Fibroblast of mammary gland (primary cell): Measurements from ENCODE around the gene TSPAN9.

Source experiments
- DNase-seq: peaks from one replicate; pipeline ENCODE4 v3.0.0-alpha.2; 2010; ENCODE audit warnings: low read depth
- H3K4me3 ChIP-seq: 2 replicates; pipeline ENCODE4 v1.5.1; 2011; ENCODE audit warnings: low read depth, mild to moderate bottlenecking, low read length, moderate library complexity; ENCODE audit not compliant: control insufficient read depth
- TF ChIP-seq, protein P1 (sequence below): conservative IDR thresholded peaks from 2 replicates; pipeline ENCODE4 v1.5.1; 2011; ENCODE audit warnings: low read depth, low read length, inconsistent platforms; ENCODE audit not compliant: control insufficient read depth, insufficient read depth

Gene TSPAN9

GRCh38 chr12:3083921-3084347 is 6.8 kb downstream of the TSPAN9 start:
- TF ChIP-seq, protein P1, sequence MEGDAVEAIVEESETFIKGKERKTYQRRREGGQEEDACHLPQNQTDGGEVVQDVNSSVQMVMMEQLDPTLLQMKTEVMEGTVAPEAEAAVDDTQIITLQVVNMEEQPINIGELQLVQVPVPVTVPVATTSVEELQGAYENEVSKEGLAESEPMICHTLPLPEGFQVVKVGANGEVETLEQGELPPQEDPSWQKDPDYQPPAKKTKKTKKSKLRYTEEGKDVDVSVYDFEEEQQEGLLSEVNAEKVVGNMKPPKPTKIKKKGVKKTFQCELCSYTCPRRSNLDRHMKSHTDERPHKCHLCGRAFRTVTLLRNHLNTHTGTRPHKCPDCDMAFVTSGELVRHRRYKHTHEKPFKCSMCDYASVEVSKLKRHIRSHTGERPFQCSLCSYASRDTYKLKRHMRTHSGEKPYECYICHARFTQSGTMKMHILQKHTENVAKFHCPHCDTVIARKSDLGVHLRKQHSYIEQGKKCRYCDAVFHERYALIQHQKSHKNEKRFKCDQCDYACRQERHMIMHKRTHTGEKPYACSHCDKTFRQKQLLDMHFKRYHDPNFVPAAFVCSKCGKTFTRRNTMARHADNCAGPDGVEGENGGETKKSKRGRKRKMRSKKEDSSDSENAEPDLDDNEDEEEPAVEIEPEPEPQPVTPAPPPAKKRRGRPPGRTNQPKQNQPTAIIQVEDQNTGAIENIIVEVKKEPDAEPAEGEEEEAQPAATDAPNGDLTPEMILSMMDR = no peak
- no peak for DNase-seq
- no peak overlapping the region for H3K4me3 ChIP-seq

GRCh38 chr12:3084742-3085141 is 7.6 kb downstream of the TSPAN9 start:
- TF ChIP-seq, protein P1 = no peak
- no peak for DNase-seq
- no peak overlapping the region for H3K4me3 ChIP-seq

GRCh38 chr12:3085341-3086139 is 8.4 kb downstream of the TSPAN9 start:
- H3K4me3 ChIP-seq = no peak overlapping the region
- TF ChIP-seq, protein P1 = no peak
- no peak for DNase-seq

- DNase-seq = no peak
- no peak overlapping the region for H3K4me3 ChIP-seq
- TF ChIP-seq, protein P1 = no peak
Observed at GRCh38 chr12:3086211-3086610, 9.0 kb downstream of the TSPAN9 start.

- no peak for DNase-seq
- TF ChIP-seq, protein P1 = no peak
- no peak overlapping the region for H3K4me3 ChIP-seq
Observed at GRCh38 chr12:3086729-3087323, 9.6 kb downstream of the TSPAN9 start.

DNA sequence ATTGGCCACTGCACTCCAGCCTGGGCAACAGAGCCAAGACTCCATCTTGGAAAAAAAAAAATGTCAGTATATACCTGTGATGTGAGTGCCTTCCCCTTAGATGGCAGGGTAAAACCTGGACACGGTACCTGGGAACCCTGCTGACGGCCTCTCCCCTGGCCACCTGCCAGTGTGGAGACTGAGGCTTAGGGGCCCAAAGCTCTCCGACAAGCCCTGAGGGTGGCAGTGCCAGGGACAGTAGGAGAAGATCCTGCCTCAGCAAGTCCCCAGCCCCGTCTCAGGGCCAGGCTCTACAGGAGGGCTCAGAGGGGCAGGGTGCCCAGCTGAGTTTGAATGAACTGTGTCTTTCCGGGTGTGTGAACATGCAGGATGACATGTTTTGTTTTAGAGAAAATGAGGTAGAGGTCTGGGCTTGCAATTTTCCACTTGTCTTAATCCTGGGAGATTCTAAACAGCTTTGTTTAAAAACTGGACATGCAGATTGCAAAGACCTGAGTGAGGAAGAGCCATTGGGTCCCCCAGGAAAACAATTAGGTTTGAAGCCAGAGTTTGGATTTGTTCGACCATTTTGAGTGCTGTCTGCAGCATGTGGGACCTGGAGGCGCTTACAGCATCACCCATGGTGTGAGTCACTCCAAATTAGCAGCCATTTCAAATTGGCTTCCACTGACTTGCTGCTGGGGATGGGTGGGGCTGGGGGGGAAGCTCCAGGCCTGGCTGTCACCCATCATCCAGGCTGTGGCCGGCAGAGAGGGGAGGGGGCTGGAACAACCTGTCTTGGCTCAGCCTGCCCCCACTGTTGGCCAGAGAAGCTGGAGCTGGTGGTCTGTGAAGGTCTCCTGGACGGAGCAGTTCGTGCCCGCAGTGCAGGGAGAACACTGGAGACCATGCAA is 10.8 kb downstream of the TSPAN9 start:
- no peak overlapping the region for H3K4me3 ChIP-seq
- no peak for DNase-seq
- TF ChIP-seq, protein P1 = no peak
